ENCODE measurements around the gene PARVB.

Gene PARVB

DNA sequence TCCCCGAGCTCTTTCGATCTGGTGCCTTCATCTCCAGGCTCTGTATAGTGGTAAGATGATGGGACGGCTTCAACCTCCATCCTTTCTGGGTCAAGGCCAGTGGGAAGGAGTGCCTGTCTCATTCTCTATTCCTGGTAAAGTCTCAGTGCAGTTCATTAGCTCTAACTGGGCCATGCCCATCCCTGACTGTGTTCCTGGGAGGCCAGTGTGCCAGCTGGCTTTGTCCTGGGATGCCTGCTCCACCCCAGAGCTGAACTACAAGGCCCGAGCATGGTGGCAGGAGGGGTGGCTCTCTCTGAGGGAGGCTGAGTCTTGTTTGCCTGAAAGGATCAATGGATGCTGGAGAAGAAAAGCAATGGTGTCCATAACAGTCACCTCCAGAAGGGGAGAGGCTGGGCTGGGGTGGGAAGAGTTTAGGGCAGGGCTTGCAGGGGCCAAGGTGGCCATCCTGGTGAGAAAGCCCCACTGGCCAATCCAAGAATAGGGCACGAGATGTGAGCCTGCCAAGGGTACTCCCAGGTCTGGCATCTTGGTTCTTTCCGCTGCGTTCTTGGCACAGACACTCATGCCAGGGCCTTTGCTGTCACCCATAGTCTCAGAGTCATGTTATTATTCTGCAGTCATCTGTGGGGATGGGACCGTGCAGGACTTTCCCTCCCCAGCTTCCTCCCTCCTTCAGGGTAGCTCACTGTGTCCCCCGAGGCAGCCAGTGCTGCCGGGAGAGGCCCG lies 60.1 kb downstream of the PARVB start:
- Histone ChIP-seq H3K4me2 (ENCODE audit: low read length) (no peak overlapping the region), H3K79me2 (ENCODE audit: low read length) (no peaks in the 10 kb centered on the region; the same call in 1 of the 2 replicates), H3K27me3 (ENCODE audit: low read depth, low read length) (no peaks in the 10 kb centered on the region), H3K4me3 (ENCODE audit: low read length) (no peak overlapping the region), H3K9ac (ENCODE audit: low read length) (no peak overlapping the region), H2AFZ (ENCODE audit: low read depth, low read length) (no peak overlapping the region), H3K9me3 (ENCODE audit: insufficient read depth, low read length) (no peaks in the 10 kb centered on the region), H4K20me1 (ENCODE audit: insufficient read depth, low read length) (peaks cover 67% of the 10 kb centered on the region), H3K4me1 (ENCODE audit: low read length) (no peaks in the 10 kb centered on the region), H3K27ac (ENCODE audit: low read length) (no peak overlapping the region), H3K36me3 (replicated peaks; ENCODE audit: low read depth, low read length) (peaks cover 16% of the 10 kb centered on the region)
- TF ChIP-seq, protein P1, sequence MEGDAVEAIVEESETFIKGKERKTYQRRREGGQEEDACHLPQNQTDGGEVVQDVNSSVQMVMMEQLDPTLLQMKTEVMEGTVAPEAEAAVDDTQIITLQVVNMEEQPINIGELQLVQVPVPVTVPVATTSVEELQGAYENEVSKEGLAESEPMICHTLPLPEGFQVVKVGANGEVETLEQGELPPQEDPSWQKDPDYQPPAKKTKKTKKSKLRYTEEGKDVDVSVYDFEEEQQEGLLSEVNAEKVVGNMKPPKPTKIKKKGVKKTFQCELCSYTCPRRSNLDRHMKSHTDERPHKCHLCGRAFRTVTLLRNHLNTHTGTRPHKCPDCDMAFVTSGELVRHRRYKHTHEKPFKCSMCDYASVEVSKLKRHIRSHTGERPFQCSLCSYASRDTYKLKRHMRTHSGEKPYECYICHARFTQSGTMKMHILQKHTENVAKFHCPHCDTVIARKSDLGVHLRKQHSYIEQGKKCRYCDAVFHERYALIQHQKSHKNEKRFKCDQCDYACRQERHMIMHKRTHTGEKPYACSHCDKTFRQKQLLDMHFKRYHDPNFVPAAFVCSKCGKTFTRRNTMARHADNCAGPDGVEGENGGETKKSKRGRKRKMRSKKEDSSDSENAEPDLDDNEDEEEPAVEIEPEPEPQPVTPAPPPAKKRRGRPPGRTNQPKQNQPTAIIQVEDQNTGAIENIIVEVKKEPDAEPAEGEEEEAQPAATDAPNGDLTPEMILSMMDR (IDR thresholded peaks at IDR 0.05; ENCODE audit: low read depth, low read length): no peak
- no peak for TF ChIP-seq EZH2phosphoT487 (IDR thresholded peaks at IDR 0.05; ENCODE audit: low read depth)

DNA sequence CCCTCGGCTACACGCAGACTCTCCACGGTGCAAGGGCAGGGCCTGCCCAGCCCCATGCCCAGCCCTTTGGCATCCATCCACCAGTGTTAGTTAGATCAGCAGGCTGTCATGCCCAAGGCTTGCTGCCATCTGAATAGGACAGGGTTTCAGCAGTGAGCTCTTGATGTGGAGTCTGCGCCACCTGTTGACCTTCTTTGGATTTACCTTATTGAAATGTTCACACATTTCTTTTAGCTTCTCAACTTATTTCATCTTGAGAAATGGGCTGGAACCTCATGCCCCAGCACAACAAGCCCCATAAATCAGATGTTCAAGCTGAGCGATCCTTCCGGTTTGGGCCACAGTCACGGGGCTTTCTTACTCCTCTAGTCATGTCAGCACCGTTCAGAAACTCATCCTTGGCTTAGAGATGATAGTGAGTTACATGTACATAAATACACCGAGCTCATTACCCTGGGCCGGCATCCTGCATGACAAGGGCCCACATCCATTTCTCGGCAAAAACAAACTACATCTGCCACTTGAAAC lies 61.7 kb downstream of the PARVB start:
- Histone ChIP-seq H3K4me3 (ENCODE audit: low read length) (no peak overlapping the region), H2AFZ (ENCODE audit: low read depth, low read length) (no peak overlapping the region), H3K9ac (ENCODE audit: low read length) (no peak overlapping the region), H3K4me1 (ENCODE audit: low read length) (no peaks in the 10 kb centered on the region), H3K27ac (ENCODE audit: low read length) (no peak overlapping the region), H3K27me3 (ENCODE audit: low read depth, low read length) (no peaks in the 10 kb centered on the region), H3K36me3 (replicated peaks; ENCODE audit: low read depth, low read length) (peaks cover 15% of the 10 kb centered on the region), H4K20me1 (ENCODE audit: insufficient read depth, low read length) (peaks cover 63% of the 10 kb centered on the region), H3K4me2 (ENCODE audit: low read length) (no peak overlapping the region), H3K9me3 (ENCODE audit: insufficient read depth, low read length) (no peaks in the 10 kb centered on the region), H3K79me2 (ENCODE audit: low read length) (peaks cover 3% of the 10 kb centered on the region; the same call in 1 of the 2 replicates)
- TF ChIP-seq EZH2phosphoT487 (IDR thresholded peaks at IDR 0.05; ENCODE audit: low read depth): no peak
- TF ChIP-seq, protein P1 (IDR thresholded peaks at IDR 0.05; ENCODE audit: low read depth, low read length): peak; percentile 79

DNA sequence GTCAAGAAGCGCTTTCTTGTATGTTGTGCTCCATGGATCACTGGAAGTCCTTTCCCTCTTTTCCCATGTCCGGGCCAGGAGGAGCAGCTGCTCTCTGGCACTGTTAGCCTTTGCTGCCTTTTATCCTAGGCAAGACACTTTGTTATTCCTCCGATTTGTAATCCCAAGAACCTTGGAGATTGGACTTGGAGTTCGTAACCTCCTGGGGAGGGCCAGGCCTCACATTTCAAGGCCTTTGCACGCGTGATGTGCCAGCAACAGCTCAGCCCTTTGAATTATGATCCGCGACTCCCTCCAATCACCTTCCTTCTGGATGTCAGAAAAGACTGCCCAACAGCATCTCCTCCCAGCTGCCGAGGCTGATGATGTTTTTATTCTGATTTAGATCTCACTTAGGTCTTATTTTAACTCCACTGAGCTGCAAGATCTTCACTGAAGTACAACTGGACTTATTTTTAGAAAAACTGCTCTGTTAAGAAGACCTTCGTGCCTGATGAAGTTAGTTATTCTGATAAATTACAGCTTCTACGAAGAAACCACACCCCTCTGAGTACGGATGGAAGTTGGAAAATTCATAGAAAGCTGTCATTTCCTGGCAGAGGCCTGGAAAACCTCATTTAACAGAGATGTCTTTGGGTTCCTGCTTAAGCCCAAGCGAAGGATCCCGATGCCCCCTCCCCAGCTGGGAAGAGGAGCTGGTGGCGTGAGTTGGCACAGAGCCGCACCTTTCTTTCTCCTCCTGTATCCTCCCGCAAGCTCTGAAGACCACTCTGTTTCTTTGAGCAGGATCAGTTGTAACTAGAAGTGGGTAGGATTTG lies 62.4 kb downstream of the PARVB start:
- peaks cover 62% of the 10 kb centered on the region for H4K20me1 ChIP-seq (ENCODE audit: insufficient read depth, low read length)
- no peak overlapping the region for H3K4me3 ChIP-seq (ENCODE audit: low read length)
- TF ChIP-seq, protein P1 (IDR thresholded peaks at IDR 0.05; ENCODE audit: low read depth, low read length): no peak
- TF ChIP-seq EZH2phosphoT487 (IDR thresholded peaks at IDR 0.05; ENCODE audit: low read depth): no peak
- H2AFZ ChIP-seq (ENCODE audit: low read depth, low read length): no peak overlapping the region
- 0 out of 2 replicates have a peak, but pooled peaks cover 4% of the 10 kb centered on the region for H3K79me2 ChIP-seq (ENCODE audit: low read length)
- no peak overlapping the region for H3K9ac ChIP-seq (ENCODE audit: low read length)
- no peaks in the 10 kb centered on the region for H3K9me3 ChIP-seq (ENCODE audit: insufficient read depth, low read length)
- no peak overlapping the region for H3K27ac ChIP-seq (ENCODE audit: low read length)
- no peak overlapping the region for H3K4me2 ChIP-seq (ENCODE audit: low read length)
- H3K4me1 ChIP-seq (ENCODE audit: low read length): no peaks in the 10 kb centered on the region
- H3K36me3 ChIP-seq (replicated peaks; ENCODE audit: low read depth, low read length): peaks cover 15% of the 10 kb centered on the region
- H3K27me3 ChIP-seq (ENCODE audit: low read depth, low read length): no peaks in the 10 kb centered on the region

DNA sequence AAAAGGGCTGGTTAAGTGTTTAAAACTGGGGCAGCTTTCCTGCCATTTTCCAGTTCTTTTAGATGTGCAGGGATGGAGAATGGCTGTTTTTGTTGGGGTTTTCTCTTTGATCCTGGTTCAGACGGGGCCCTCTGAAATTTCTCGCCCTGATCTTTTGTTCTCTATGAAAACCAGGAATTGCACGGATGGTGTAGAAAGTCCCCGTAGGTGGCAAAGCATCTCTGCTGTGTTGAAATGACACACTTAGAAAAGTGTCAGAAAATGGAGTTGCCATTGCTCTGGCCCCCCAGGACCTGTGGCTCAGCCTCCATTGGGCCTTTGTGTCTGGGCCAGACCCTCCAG lies 63.0 kb downstream of the PARVB start:
- Histone ChIP-seq H3K36me3 (replicated peaks; ENCODE audit: low read depth, low read length) (peaks cover 15% of the 10 kb centered on the region), H3K4me2 (ENCODE audit: low read length) (no peak overlapping the region), H3K9me3 (ENCODE audit: insufficient read depth, low read length) (no peaks in the 10 kb centered on the region), H3K27me3 (ENCODE audit: low read depth, low read length) (no peaks in the 10 kb centered on the region), H3K4me3 (ENCODE audit: low read length) (no peak overlapping the region), H4K20me1 (ENCODE audit: insufficient read depth, low read length) (peaks cover 60% of the 10 kb centered on the region), H3K27ac (ENCODE audit: low read length) (no peak overlapping the region), H3K9ac (ENCODE audit: low read length) (no peak overlapping the region), H2AFZ (ENCODE audit: low read depth, low read length) (no peak overlapping the region), H3K79me2 (ENCODE audit: low read length) (0 out of 2 replicates have a peak, but pooled peaks cover 4% of the 10 kb centered on the region), H3K4me1 (ENCODE audit: low read length) (no peaks in the 10 kb centered on the region)
- TF ChIP-seq, protein P1 (IDR thresholded peaks at IDR 0.05; ENCODE audit: low read depth, low read length): no peak
- no peak for TF ChIP-seq EZH2phosphoT487 (IDR thresholded peaks at IDR 0.05; ENCODE audit: low read depth)
